Stimulated activated CD4-positive, alpha-beta T cell treated with anti-CD3 and anti-CD28 coated beads, Interleukin-12 subunit alpha, Interleukin-12 subunit beta, amount 100 ng/mL, for 48 hours (primary cell): ENCODE results near the gene CNNM1.

ENCODE experiments used
- DNase-seq, 3 donors: peaks; one replicate each; pipeline ENCODE4 v3.0.0-alpha.2; 2020; ENCODE audit warnings: low read depth in 2 of 3, low spot score in 1 of 3

CNNM1 gene

DNA sequence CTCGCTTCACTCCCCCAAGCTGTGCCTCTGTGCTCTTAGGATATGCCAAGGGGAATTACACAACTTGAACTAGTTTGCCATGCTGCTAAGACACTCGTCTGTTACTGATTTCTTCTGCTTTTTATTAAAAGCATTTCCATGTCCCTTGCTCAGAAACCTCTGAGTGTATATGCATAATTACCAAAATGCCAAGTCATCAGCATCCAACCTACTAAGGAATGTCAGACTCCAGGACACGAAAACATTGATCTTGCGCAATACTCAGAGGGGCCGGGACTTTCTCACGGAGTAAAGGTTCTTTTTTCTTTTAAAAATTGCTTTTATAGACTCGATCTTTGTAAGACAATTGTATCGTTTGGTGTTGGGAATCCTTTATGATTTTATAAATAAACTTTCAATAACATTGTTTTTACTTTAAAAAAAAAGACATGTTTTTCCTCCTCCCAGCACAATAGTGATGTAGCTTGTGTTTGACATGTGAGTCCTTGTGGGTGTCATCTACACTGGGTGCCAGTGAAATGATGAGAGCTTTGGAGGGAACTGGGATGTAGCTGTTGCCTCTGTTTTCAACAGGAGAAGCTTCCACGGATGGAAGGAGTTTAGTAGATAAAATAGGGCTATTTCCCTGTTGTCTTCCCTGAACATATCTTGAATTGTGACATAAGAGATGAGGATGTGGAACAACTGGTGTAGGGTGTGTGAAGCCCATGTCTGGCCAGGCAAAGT, 43.6 kb downstream of the CNNM1 start:
- no peak for DNase-seq

DNA sequence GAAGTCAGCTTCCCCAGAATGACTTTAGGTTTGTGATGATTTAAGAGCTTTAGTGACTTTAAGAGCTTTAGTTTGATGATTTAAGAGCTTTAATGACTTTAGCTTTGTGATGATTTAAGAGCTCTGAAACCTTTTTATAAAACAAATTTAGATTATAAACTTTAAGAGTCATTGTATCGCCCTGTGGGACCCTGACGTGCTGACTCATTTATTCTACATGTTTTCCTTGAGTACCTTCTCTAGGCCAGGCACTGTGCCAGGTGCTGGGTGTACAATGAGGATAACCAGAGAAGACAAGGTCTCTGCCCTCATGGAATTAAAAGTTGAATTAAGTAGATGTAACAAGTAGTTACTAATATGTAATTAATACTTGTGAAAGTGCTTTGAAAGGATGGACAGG, 45.4 kb downstream of the CNNM1 start:
- no peak for DNase-seq

DNA sequence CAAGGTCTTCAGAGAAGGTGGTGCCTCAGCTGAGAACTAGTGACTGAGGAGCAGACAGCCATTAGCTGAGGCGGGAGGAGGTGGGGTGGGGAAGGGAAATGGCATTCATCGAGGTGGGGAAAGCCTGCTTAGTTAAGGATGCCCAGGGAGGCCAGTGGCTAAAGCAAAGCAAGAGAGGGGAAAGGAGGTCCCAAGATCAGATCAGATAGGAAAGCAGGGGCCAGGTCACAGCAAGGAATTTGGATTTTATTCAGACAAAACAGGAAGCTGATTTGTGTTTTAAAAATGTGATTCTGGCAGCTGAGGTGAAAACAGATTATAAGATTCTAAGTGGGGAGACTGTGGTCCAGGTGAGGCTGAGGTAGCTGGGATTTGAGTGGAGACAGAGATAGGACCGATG, 45.8 kb downstream of the CNNM1 start:
- DNase-seq = no peak

DNA sequence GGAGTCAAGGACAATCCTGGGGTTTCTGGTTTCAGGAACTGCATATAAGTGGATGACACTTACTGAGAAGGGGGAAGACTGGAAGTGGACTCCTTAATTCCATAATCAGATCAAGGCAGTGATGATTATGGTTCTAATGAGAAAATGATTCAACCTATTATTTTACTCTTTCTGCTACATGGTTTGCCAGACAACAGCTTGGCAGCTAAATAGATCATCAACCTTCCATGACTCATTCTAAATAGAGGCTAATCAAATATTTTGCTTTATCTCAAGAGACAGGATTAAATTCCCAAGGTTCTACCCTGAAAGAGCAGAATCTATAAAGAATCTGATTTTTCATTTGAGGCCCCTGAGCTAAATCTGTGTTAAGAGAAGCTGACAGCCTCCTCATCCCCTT, 46.3 kb downstream of the CNNM1 start:
- no peak for DNase-seq

DNA sequence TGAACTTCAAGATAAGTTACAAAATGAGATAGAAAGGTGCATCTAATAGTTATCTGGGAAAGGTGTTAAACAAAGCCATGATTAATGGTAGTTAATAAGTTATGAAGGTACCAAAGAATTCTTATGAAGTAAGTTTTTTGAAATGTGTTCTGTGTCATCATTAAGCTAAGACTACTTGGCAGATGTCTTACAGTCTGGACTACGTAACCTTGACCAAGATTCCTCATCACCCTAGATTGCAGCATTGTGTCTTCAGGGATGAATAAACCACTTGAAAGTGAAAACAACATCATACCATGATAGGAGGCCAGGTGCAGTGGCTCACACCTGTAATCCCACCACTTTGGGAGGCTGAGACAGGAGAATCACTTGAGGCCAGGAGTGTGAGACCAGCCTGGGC, 53.0 kb downstream of the CNNM1 start:
- DNase-seq = no peak

DNA sequence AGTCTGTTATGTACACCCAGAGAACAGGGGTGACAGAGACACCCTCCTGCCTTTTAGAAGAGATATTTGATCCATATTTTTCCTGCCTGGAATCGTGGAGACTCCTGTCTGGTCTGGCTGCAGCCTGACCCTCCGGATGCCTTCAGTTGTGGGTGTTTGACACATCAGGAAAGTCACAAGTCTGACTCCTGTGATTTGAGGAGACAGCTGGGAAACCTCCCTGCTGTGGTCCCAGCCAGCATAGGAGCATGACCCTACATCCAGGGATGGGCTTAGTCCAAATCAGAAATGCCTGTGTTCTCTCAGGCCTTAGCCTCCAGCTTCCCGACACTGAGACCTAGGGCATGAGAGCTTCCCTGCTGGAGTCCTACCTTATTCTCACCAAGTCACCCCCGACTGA, 57.9 kb downstream of the CNNM1 start:
- DNase-seq = no peak

DNA sequence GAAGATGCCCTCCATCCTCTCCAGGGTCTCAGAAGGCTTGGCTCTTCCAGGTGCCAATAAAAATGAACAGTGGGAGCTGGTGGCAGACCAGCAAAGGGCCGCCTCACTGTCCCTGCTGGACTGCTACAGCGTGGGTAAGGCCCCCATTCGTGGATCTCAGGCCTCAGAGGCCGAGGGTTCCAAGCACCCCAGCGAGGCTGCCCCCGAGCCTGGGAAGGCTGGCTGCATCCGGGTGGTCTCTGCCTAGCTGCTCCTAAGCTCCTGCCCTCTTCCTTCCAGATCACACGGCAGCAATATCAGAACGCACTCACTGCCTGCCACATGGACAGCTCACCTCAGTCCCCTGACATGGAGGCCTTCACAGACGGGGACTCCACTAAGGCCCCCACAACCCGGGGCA, 58.4 kb downstream of the CNNM1 start:
- DNase-seq = no peak

DNA sequence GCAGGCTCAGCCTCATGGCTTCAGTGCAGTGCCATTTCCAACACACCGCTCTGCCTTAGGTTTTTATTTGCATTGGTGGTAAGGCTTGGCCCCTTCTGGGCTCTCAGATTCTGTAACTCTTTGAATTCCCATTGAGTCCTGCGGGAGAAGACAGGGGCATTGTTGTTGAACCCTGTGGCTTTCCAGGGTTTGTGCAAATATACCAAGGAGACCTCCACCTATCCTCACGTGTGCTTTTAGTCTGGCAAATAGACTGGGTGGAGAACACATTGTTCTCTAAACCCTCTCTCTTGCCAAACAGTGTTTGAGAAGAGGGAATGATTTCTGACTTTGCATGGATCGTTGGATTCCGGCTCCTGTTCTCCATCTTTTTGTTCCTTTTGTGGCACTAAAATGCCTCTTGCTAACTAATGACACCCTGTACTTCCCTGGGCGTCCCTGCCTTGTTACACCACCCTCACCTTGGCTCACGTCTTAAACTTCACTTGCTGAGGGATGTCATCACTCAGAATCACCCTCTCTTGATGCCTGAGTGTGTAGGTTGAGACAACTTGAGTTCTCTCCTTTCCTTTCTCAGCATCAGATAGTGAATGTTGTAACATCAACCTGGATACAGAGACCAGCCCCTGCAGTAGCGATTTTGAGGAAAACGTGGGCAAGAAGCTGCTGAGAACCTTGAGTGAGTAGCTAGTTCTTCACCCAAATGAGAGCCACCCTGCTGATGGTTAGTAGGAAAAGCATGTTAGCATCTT, 60.7 kb downstream of the CNNM1 start:
- no peak for DNase-seq

DNA sequence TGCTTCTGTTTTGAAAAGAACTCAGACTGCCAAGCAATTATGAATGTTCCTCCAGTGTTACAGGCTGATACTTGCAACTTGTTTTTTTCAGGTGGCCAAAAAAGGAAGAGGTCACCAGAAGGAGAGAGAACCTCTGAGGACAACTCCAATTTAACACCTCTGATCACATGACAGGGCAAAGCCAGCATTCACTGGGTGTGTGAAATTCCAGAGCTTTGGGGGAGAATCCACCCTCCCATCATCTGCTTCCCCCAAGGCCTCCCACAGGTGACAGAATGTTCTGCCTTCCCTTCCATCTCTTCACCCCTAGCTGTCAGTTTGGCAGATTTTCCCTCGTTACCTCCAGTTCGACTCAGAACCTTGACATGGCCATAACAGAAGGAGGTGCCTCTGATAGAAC, 62.2 kb downstream of the CNNM1 start:
- DNase-seq = no peak

DNA sequence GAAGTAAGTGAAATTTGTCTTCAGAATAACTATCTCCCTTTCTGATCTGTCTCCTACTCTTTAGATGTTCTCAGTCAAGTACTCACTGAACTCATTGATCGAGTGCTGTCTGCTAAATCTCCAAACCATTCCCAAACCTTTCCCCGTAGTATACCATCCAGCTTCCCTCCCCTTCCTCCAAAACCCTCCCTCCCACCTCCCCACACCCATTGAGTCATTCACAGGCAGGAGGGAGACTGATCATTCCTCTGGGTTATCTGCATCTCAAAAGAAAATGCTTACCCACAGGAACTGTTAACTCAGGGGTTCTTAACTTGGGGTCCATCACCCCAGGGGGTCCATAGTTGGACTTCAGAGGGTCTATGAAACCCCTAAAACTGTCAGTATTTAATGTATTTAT, 63.9 kb downstream of the CNNM1 start:
- DNase-seq = no peak

DNA sequence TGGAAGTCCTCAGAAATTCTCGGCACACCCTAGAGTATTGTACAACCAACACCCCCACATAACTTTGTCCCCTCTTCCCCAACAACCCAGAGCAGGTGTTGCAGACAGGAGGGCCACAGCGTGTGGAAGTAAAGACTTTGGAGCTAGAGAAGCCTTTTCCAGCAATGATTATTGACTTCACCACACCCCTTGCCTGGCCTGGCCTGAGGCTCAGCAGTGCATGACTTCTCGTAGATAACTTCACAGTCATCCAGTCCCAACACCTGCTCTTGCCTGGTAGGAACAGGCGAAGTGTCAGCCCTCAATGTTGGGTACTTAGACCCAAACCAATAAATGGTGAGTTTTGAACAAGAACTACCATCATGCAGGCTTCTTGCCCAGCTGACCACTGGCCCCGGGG, 64.5 kb downstream of the CNNM1 start:
- no peak for DNase-seq

DNA sequence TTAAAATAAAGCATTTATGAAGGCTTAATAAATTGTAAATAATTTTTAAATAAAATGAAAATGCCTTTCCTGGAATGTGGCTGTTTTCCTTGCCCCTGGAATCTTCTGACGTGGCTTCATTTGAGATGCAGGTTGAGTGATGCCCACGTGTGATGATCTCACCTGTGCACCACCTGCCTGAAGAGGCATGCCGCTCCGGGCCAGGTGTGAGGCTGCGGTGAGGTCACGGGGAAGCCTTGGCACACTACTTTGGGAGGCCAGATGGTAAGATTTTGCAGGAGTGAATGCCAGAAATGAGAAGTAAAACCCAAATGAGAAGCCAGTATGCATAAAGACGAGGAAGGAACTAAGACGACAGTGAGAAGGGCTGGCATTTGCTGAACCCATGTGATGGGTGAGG, 65.1 kb downstream of the CNNM1 start:
- no peak for DNase-seq

DNA sequence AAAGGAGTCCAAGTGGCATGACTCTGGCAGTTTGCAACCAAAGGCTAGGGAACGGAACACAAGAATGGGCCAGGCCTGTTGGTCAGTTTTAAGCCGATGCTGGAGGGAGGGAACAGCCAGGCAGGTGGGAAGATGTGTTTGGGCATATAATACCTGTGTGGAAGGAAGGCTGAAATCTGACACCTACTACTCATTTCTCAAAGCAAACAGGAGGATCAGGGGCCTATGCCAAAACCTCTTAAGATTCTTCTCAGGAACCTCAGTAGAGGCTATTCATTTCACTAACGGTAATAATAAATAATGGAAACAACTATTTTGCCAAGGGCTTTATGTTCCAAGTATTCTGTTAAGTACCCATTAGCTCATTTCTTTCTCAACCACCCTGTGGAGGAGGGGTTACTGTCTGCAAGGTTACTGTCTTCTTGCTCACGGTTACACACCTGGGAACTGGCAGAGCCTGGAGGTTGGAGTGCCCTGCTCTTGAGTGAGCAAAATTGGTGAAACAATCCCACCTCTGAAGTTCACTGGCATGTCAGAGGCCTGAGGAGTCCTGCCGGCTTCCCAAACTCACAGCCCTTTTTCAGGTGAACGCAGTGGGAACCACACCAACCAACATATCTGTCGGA, 65.7 kb downstream of the CNNM1 start:
- DNase-seq = no peak

DNA sequence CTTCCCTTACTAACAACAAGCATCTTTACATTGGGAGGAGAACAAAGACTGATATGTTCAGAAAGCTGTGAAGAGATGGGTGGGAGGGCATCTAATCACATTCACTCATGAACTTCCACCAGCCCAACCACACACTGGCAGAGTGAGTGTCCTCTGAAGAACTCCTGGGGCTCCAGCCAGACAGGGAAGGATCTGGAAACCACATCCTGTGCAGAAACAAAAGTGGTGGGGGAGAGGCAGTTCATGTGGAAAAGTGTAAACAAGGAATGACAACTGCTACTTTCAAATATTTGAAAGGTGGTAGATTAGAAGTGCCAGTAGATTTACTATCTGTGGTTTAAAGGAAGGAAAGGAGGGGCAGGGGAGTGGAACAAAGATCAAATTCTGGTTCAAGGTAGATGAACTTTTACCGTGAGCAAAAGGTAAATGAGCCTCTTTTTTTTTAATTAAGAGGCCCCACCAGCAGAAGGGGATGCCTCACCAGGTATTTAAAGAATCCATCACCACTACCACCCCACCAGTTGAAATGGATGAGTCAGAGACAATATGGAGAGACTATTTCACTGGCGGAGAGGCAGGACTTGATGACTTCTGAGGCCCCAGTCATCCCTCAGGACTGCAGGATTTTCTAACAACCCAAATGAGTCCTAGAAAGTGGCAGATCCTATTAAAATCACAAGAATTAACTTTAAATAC, 66.7 kb downstream of the CNNM1 start:
- DNase-seq = no peak

DNA sequence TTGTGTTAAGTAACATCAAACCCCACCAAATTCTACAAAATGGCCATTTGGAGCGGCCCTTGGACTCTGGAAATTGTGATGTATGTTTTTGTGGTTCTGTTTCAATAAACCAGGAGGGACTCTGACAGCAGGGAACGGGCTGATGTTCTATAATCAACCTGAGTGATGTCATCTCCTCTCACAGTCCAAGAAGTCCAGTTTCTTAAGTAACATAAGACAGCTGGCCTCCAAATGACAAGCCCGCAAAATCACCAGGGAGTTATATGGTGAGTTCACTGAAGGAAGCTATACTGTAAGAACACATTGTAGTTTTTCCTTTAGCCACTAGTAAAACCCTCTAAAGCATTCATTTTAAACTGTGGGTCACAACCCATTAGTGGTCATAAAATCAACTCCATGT, 67.3 kb downstream of the CNNM1 start:
- no peak for DNase-seq

DNA sequence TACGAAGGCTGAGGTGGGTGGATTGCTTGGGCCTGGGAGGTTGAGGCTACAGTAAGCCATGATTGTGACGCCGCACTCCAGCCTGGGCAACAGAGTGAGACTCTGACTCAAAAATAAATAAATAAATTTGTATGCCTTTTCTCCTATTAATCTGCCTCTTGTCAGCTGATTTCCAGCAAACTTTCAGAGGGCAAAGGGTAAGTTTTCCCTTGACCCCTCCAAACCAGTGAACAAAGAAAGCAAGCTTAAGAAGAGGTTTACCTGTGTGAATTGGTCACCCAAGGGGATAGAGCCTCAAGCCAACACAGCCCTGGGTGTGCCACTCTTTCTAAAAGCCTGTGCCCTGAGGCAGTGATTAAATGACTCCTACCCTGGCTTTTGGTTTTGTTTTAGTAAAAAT, 70.5 kb downstream of the CNNM1 start:
- DNase-seq = no peak

DNA sequence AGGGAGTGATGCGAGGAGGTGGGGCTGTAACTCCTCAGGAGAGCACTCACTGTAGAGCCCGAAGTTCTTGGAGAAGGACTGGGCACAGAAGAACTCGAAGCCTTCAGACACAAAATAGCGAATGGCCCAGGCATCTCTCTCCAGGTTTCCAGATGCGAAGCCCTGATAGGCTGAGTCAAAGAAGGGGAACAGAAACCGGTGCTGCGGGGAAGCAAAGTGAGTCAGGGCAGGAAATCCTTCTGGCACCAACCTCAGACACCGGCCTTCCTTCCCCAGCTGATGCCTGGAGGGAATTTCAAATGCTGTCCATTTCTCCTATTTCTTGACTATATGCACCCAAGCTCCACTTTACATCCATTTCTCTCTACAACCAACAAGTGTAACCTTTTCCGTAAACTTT, 74.5 kb downstream of the CNNM1 start:
- no peak for DNase-seq

DNA sequence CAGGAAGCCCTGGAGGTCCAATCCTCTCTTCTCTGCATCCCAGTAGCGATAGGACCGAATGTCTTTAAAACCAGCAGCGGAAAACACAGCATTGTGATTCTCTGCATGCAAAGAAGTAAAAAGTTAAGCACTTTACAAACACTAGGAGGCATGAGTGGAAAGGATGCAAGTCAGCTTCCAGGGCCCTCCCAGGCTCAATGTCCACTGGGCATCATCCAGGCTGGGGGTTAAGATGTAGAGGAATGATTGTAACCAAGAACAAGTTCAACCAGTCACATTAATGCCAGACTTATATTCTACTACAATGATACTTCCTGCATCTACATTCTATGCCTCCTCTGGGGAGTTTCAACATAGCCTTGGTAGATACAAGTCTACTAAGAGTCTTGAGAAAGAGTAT, 77.0 kb downstream of the CNNM1 start:
- DNase-seq = no peak

DNA sequence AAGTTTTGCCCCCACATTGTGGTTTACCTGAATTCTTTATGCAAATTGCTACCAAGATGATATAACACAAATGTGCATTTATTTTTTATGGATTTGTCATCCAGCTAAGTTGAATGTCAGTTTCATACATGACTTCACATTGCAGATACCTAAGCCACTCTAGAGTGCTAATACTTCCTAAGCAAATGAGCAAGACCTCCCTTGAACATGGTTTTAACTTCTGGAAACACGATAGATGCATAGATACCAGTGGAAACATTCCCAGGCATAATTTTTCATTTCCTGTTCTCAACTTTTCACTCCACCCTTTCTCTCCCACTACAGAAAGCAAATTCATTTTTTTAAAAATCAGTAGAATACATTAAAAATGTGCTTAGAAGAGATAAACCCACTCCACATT, 81.0 kb downstream of the CNNM1 start:
- no peak for DNase-seq

DNA sequence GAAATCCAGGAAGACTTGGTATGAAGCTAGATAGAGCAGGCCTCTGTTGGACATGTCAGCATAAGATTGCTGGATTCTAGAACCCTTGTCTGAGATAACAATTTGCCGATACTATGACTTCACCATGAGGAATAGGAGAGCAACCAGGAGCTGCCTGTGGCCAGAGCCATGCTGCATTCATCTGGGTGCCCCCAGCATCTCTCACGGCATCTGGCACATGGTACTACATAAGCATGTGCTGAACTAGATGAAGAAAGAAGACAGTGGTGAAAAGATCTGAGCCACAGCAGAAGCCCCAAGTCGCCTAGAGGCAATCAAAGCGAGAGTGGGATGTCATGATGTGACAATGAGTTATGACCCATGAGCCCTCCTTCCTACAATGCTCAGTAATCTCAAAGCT, 81.7 kb downstream of the CNNM1 start:
- DNase-seq = no peak

DNA sequence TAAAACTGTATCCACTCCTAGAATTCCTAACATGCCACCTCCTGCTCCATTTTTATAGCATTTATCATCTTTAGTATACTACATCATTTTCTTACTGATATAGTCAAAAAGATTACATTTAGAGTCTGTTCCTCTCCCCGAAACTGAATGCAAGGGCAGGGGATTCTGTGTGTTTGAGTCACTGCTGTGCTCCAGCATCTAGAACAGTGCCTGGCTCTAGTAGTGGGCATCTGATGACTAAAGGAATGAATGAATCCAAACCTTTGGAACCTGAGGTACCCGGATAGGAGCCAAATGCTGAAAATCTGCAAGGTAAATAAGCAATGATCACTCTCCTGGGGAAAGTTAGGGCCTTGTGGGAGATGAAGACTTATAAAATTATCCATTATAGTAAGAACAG, 82.4 kb downstream of the CNNM1 start:
- DNase-seq = no peak

DNA sequence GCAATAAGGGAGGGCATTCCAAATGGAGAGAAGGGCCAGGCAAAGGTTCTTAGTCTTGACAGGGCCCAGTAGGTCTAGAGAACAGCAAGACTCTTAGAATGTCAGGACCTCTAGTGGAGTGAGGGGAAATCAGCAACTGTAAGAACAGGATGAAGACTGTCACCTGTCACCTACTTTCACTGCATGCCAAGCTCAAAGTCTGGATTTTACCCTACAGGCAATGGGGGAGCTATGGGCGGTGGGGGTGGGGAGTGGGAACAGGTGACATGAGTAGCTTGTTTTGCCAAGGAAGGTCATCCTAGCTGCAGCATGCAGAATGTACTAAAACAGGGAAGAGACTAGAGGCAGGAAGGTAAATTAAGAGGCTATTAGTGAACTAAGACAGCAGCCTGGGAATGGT, 82.9 kb downstream of the CNNM1 start:
- DNase-seq = no peak
